Stimulated activated CD8-positive, alpha-beta memory T cell treated with anti-CD3 and anti-CD28 coated beads, Interleukin-12 subunit alpha, Interleukin-12 subunit beta, amount 100 ng/mL, for 24 hours (primary cell): ENCODE data around the gene KCNK15.

Source experiments
- DNase-seq: peaks from one replicate; pipeline ENCODE4 v3.0.0-alpha.2; 2020; ENCODE audit errors: extremely low read depth

The KCNK15 gene

GRCh38 chr20:44715499-44716308, 30.0 kb upstream of the KCNK15 start:
- DNase-seq = no peak

- DNase-seq = no peak
Observed at GRCh38 chr20:44716309-44717106, 29.2 kb upstream of the KCNK15 start.

- no peak for DNase-seq
Observed at GRCh38 chr20:44717986-44718385, 27.7 kb upstream of the KCNK15 start.

GRCh38 chr20:44719841-44720240, 25.8 kb upstream of the KCNK15 start:
- DNase-seq = no peak

- no peak for DNase-seq
Observed at GRCh38 chr20:44720621-44720996, 25.1 kb upstream of the KCNK15 start.

- DNase-seq = no peak
Observed at GRCh38 chr20:44720997-44721784, 24.5 kb upstream of the KCNK15 start.

- DNase-seq = no peak
Observed at GRCh38 chr20:44721785-44722054, 23.9 kb upstream of the KCNK15 start.

GRCh38 chr20:44722990-44723389, 22.7 kb upstream of the KCNK15 start:
- no peak for DNase-seq

GRCh38 chr20:44723391-44723790, 22.3 kb upstream of the KCNK15 start:
- DNase-seq = no peak

GRCh38 chr20:44723798-44724362, 21.8 kb upstream of the KCNK15 start:
- no peak for DNase-seq

GRCh38 chr20:44724423-44725091, 21.1 kb upstream of the KCNK15 start:
- no peak for DNase-seq

- DNase-seq = no peak
Observed at GRCh38 chr20:44725837-44726236, 19.8 kb upstream of the KCNK15 start.

GRCh38 chr20:44727039-44727438, 18.6 kb upstream of the KCNK15 start:
- no peak for DNase-seq

- DNase-seq = no peak
Observed at GRCh38 chr20:44727651-44728050, 18.0 kb upstream of the KCNK15 start.

- DNase-seq = no peak
Observed at GRCh38 chr20:44728801-44729443, 16.7 kb upstream of the KCNK15 start.

- no peak for DNase-seq
Observed at GRCh38 chr20:44730441-44730840, 15.2 kb upstream of the KCNK15 start.

GRCh38 chr20:44731657-44732056, 14.0 kb upstream of the KCNK15 start:
- no peak for DNase-seq

GRCh38 chr20:44732327-44732726, 13.3 kb upstream of the KCNK15 start:
- DNase-seq = no peak

- DNase-seq = no peak
Observed at GRCh38 chr20:44733341-44734069, 12.2 kb upstream of the KCNK15 start.

GRCh38 chr20:44734938-44735337, 10.7 kb upstream of the KCNK15 start:
- DNase-seq = no peak

- DNase-seq = no peak
Observed at GRCh38 chr20:44735816-44736169, 9.9 kb upstream of the KCNK15 start.
